Fibroblast of skin of right quadriceps (primary cell): ENCODE data around the gene PRKCI.
"Not testable (repeated sequence)": the region's sequence is repeated elsewhere in the genome, so short reads cannot be mapped to it uniquely, and the experiment has no call there.

ENCODE experiments used
- DNase-seq: peaks from one replicate; pipeline ENCODE4 v3.0.0-alpha.2; 2013

PRKCI gene

DNA sequence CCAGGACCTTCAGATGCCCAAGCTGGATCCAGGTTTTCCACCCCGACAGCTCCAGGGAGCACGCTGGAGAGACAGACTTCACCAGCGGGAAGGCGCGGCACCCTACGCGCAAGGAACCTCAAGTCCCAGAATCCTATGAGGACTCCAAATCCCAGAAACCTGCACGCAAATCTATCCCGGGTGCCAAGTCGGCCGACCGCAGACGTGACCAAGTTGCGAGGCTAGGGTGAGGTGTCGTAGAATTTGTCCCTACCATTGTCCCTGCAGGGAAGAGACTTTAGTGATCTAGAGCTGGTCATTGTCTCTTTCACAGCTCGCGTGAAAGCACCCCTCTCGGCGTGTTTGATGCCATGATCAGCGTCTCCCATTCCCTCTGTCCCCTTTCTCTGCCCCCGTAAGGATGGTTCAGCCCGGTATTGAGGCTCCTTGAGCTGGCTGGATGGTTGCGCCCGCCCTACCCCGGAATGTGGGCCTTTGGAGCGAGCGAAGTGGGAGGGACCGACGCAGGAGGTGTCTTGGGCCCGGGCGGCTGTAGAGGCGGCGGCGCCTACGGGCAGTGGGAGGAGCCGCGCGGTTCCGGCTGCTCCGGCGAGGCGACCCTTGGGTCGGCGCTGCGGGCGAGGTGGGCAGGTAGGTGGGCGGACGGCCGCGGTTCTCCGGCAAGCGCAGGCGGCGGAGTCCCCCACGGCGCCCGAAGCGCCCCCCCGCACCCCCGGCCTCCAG lies at the start of gene PRKCI:
Gene PRKCI (plus strand): TSS at position 501 of the 723 bp plus-strand sequence. CDS start 246 bp downstream, outside the sequence.
- DNase-seq: peak; percentile 98

- no peak for DNase-seq
Measured at GRCh38 chr3:170178651-170179050, 43.6 kb upstream of the PRKCI start.

DNA sequence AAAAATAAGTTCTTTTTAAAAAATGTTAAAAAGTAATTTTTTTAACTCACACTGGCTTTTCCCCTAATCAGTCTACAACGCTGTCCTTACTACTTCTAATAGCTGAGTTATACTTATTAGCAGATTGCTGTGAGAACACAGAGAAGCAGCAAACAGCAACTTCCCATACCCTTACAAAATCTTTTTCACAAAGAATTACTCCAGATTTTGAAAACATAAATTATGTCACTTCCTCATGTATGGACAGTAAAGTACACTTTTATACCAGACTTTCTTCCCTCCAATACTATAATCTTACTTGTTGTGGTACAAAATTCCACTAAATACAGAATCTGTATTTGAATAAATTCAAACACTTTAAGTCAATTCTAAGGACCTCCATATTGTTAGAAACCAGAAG lies 42.8 kb upstream of the PRKCI start:
- DNase-seq: no peak

DNA sequence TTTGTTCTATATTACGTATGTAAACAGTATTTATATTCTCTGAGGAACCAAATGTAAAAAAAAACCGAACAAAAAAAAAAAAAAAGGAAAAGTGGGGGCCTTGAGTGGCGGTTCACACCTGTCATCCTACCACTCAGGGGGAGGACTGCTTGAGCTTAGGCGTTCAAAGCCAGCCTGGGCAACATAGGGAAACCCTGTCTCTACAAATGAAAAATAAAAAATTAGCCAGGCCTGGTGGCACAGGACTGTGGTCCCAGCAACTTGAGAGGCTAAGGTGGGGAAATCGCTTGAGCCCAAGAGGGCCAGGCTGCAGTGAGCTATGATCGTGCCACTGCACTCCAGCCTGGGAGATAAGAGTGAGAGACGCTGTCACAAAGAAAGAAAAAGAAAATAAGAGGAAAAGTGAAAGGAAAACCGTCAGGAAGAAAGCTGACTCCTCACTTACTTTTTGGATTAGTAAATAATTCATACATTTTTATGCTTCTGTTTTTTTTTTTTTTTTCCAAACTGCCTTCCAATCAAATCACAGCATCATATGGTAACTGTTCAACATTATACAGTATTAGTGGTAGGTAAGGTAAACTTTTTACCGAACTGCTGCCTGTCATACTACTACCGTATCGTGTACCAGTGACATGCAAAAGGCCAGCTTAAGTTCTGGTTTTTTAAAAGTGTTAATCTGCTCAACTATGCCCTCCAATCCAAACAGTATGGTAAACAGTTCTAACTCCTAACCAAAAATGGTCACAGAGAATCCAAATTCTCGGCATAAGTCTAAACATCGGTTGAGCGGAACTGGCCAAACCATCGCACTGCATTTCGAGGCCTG lies 41.9 kb upstream of the PRKCI start:
- DNase-seq: peak; percentile 4

DNA sequence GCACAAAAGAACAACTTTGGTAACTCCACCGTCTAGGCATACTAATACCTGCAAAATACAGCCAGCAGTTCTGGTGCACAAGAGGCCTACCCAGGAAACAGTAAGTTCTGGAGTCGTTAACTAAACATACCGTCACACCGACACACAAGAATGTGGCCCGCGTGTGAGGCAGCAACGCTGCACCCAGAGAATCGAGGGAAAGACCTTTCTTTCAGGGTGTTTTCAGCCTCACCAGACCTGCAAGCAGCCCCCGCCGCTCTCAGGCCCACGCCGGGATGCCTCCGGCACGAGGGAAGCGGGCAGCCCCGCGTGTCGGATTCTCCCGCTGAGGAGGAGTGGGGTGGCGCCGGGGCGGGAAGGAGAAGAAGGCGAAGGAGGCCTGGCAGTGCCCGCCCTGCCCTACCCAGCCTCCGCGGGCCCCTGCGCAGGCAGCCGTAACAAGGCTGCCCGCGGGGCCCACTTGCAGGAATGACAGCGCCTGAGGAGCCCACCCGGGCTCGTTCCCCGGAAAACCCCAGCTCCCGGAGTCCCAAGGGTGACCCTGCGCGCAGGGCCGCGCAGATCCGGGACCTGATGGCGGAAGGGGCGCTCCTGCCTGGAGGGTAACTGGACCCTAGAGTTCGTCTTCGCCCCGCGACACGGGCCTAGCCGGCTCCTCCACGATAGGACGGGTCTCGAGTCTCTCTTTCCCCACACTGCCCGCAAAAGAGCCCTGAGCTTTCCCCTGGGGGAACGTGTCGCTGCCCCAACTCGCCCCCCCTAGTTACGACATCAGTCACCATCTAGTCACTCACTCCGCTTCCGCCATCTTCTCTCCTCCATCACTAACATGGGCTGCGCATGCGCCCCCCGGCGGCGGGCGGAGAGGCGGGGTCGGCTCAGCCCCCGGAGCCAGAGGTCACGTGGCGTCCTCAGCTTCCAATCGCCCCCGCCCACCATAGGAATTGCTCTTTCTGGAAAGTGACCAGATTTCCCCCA lies 41.0 kb upstream of the PRKCI start, which contains the start of gene PHC3:
Gene PHC3 (minus strand): TSS at position 826 of the 978 bp plus-strand sequence. CDS start 18 bp downstream, at position 808.
- peak; percentile 92 for DNase-seq

DNA sequence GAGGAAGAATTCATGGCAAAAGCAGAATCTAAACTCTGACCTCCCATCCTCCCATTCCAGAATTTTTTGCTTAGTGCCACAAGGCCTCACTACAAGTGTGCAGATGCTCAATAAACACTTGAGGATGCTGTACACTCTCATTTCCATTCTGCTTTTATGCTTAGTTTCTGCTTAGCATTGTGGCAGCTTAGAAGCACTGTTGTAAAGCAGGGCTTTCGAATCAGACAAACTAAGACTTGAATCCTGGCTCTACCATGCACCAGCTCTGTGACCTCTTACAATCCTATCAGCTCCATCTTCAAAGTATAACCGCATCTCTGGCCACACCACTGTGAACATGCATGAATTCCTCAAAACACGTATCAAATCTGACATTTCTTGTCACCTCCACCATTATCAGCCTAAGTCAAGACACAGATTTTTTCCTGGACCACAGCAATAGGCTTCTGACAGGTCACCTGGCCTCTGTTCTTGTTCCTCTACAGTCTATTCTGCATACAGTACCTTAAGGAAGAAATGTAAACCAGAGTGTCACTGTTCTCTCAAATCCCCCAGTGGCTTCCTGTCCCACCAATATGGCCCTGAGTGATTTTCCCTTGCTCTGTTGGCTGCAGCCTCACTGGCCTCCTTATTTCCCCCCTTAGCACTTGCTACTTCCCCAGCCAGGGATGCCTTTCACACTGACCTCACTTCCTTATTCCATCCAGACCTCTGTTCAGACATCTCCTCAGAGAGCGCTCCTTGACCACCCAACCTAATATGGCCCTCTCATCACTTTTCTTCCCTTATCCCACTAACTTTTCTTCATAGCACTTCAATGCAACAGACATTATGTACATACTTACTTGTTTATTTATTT lies 32.6 kb upstream of the PRKCI start:
- DNase-seq: no peak

- not testable (repeated sequence) for DNase-seq
Measured at GRCh38 chr3:170195759-170196158, 26.5 kb upstream of the PRKCI start.

DNA sequence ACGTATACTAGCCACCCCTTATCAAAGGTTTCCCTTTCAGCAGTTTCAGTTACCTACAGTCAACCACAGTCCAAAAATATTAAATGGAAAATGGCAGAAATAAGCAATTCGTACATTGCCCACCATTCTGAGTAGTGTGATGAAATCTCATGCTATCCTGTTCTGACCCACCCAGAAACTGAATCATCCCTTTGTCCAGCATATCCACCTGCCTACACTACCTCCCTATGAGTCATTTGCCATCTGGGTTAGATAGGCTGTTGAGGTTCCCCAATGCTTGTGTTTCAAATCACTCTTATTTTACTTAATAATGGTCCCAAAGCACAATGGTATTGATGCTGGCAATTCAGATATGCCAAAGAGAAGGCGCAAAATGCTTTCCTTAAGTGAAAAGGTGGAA lies 25.4 kb upstream of the PRKCI start:
- no peak for DNase-seq

GRCh38 chr3:170200987-170201386 lies 21.2 kb upstream of the PRKCI start:
- no peak for DNase-seq

DNA sequence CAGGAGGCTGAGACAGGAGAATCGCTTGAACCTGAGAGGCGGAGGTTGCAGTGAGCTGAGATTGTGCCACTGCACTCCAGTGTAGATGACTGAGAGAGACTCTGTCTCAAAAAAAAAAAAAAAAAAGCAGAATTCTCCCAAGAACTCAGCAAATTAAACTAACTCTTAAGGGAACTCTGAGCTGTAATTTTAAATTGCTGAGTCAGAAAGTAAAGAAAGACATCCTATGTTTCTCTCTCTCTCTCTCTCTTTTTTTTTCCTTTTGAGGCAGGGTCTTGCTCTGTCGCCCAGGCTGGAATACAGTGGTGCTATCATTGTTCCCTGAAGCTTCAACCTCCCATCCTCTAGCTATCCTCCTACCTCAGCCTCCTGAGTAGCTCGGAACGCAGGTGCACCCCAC lies 20.7 kb upstream of the PRKCI start:
- no peak for DNase-seq

DNA sequence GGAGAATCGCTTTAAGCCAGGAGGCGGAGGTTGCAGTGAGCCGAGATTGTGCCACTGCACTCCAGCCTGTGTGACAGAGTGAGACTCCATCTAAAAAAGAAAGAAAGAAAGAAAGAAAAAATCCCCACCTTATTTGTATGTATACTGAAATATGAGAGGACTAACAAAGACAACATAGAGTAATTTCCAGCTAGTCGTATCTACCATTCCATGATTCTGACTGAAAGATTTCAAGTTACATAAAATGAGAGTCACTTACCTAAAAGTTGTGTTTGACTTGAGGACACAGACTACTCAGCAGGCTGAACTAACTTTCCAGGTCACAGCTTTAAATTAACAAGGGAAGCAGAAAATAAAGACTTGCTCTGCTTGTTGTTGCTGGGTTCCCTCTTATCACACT lies 18.8 kb upstream of the PRKCI start:
- DNase-seq: no peak

DNA sequence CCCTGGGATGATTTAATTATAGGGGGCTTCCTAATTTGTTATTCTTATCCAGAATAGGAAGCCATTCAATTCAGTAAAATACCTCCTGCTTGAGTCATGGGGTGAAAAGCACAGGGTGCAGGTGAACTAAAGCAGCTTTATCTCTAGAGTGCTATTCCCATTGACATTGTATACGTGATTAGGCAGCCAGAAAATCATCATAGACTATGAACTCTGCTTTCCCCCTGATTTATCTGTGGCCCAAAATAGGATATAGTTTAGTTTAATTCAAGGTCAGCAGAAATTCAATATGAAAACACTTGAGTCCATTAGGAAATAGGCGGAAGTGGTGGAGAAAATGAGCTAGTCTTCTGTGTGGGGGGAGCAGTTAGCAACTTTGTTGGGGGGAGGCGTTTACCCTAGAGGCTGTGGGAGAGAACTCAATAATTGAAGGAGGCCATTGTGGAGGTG lies 18.2 kb upstream of the PRKCI start:
- DNase-seq: no peak

DNA sequence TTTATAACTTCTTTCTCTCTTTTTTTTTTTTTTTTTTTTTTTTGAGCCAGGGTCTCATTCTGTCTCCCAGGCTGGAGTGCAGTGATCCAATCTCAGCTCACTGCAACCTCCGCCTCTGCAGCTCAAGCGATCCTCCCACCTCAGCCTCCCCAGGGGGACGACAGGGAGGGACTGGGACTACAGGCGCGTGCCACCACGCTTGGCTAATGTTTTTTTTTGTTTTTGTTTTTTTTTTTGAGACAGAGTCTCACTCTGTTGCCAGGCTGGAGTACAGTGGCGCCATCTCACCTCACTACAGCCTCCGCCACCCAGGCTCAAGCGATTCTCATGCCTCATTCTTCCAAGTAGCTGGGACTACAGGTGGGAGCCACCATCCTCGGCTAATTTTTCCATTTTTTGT lies 17.7 kb upstream of the PRKCI start:
- no peak for DNase-seq

DNA sequence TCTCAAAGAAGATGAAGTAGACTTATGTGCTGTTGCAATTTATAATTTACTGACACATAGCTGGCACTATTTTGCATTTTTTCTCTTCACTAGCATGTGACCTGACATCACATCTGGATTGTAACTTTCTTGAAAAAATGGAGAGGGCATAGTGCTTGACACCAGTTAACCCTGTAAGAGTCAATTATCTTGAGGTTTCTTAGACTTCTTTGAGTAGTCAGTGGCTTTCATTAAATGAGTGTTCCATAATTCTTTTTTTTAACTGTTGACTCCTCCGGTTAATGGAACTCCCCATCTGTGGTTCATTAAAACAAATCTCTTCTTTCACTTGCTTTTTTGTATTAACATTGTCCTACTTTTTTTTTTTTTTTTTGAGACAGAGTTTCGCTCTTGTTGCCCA lies 16.9 kb upstream of the PRKCI start:
- DNase-seq: peak; percentile 21

GRCh38 chr3:170206164-170206762 lies 16.0 kb upstream of the PRKCI start:
- not testable (repeated sequence) for DNase-seq

DNA sequence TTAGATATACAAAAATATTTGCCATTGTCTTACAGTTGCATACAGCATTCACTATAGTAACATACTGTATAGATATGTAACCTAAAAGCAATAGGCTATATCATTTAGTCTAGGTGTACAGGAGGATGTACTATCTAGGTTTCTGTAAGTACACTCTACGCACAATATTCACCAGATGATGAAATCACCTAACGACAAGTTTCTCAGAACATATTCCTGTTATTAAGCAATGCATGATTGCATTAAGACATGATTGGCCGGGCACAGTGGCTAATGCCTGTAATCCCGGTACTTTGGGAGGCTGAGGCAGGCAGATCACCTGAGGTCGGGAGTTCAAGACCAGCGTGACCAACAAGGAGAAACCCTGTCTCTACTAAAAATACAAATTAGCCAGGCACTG lies 14.5 kb upstream of the PRKCI start:
- DNase-seq: no peak

GRCh38 chr3:170211668-170212067 lies 10.6 kb upstream of the PRKCI start:
- no peak for DNase-seq

DNA sequence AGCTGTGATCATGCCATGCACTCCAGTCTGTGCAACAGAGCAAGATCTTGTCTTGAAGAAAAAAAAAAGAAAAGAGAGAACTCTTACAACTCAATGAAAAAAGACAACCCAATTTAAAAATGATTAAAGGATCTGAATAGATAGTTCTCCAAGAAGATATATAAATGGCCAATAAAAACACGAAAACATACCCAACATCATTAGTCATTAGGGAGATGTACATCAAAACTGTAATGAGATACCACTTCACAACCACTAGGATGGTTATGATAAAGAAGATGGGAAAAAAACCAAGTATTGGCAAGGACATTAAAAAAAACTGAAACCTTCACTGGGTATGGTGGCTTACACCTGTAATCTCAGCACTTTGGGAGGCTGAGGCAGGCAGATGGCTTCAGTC lies 2.4 kb upstream of the PRKCI start:
- no peak for DNase-seq

DNA sequence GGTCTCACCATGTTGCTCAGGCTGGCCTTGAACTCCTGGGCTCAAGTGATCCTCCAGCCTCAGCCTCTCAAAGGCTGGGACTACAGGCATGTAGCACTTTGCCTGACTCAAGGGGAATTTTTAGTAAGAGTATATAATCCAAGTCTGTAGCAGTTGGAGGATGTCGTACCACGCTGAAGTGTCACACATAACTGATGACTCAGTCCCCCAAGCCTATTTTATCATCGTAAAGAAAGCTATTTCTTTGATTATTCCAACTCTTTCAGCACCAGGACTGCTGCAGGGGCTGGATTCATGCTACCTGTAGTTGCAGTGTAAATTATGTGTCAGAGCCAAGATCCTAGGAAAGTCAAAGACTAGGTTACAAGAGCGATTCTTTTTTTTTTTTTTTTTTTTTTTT lies 1.4 kb upstream of the PRKCI start:
- DNase-seq: peak; percentile 40

DNA sequence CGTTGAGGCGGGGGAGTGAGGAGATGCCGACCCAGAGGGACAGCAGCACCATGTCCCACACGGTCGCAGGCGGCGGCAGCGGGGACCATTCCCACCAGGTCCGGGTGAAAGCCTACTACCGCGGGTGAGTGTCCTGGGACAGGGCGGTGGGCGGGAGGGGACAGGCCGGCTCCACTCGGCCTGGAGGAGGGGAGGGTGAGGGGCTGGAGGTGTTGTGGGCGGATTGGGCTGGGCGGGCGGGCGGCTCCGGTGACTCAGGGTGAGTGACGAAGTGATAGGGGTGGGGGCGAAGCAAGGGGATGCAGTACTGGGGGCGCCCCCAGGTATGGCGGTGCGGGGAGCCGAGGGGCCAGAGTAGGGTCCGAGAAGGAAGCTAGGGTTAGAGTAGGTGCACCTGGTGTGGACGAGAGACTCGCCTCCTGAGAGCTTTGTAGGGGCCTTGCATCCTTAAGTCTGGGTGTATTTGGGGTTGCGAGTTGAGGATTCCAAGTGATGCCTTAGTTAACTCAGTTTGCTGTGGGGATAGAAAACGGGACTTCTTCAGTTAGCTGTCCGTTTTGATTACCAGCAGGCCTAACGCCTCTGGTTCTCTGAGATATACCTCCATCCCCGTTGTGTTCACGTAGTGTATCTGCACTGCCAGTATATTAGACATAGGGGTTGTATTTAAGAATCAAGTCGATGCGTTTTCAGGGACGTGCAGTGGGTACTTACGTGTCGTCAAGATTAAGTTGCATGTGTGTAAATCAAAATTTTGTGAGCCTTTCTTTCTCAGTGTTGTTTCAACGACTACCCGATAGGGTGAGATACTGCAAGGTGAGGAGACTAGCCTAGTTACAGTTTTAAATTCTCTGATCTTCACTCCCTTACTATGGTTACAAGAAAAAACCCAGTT lies 670 bp downstream of the PRKCI start:
- peak; percentile 27 for DNase-seq
